HG02623 (cell line): ENCODE results near the gene CCDC137.

Experiments
- ATAC-seq: cut with Tn5 transposase; IDR thresholded peaks from one replicate; pipeline ENCODE4 v1.9.1; 2021; ENCODE audit warnings: moderate library complexity; ENCODE audit not compliant: unreplicated experiment

The CCDC137 gene

DNA sequence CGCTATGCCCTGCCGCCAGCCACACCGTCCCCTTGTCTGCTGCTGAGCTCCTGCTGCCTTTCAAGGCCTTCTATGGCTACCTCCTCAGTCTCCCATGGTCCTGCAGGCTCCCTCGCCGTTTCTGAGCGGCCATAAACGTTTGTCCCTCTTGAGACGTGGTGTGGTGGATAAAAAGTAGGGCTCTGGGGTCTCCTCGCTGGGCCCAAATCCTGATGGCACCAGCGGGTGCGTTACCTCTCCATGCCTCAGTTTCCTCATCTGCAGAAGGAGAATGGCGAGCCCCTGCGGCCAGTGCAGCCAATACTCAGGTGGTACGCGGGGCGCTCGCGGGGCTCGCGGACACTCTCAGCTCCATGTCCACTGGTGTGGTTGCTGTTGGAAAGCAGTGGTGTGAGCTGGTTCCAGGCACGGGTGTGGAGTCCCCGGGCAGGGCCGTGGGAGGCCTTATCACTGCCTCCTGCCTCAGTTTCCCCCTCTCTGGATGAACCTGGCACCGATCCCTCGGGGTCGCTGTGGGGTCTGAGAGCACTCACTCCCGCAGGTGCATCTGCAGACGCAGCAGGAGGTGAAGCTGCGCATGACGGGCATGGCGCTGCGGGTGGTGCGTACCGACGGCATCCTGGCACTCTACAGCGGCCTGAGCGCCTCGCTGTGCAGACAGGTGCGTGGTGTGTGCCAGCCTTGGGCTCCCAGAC is 48.0 kb downstream of the CCDC137 start:
- no peak for ATAC-seq

DNA sequence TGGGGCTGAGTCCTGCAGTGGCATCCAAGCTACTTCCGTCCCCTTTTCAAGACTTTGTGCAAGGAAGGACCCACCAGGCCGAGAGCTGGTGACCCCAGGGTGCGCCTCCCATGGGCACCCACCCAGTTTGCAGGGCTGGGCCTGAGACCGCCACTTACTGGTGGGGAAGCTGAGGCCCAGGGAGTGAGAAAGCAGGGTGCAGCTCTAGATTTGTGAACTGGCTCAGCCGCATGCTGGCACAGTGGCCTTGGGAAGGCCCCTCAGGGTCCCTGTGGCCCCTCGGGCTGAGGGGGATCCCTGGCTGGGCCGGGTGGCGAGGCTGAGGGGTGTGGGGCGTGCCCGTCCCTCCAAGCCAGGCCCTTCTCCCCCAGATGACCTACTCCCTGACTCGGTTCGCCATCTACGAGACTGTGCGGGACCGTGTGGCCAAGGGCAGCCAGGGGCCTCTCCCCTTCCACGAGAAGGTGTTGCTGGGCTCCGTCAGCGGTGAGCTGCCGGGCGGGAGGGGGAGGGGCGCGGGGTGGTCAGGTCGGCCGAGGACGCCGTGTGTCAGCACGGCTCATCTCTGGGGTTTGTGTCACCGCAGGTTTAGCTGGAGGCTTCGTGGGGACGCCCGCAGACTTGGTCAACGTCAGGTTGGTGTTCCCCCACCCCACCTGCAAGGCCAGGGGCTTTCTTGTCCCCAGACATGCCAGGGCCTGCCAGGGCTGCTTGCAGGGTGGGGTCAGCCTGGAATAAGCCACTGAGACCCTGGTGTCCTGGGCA is 48.8 kb downstream of the CCDC137 start:
- no peak for ATAC-seq

DNA sequence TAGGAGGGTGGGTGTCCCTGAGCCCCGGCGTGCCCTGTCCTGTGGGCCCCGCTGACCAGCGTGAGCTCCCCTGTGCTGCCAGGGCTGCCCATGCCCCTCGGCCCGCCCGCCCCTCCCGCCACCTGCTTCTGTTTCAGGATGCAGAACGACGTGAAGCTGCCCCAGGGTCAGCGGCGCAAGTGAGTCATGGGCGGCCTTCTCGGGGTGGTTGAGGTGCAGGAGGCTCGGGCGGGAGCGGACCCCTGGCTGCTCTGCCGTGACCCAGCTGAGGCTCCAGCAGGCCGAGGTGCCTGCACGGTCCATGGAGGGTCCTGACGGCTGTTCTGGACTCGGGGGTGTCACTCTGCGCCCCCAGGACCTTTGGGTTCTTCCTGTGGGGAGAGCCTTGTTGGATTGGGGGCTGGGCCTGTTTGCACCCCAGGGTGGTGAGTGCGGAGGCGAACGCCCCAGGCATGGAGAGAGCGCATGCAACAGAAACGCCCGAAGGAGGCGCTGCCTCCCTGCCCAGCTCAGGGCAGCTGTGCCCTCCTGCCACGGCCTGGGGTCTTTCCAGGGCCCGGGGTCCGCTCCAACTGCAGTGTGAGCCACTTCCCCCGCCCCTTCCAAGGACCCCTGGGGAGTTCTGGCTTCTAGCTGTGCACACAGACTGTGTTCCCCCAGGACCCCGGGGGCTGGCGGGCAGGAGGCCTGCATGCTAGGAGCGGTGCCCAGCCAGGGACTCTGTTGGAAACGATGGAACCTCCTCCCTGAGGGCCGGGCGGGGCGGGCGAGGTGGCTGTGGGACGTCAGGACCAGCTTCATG is 49.5 kb downstream of the CCDC137 start:
- no peak for ATAC-seq

DNA sequence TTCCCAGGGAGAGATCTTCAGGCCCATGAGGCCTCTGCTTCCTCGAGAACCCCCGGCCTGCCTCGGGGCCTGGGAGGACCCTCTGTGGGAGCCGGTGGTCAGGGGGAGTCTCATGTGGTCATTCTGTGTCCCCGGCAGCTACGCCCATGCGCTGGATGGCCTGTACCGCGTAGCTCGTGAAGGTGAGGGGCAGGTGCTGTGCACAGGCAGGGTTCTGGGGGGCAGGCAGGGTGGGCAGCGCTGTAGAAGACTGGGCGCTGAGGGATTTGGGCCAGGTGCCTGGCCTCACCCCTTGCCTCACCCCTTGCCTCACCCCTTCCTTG is 50.1 kb downstream of the CCDC137 start:
- no peak for ATAC-seq

DNA sequence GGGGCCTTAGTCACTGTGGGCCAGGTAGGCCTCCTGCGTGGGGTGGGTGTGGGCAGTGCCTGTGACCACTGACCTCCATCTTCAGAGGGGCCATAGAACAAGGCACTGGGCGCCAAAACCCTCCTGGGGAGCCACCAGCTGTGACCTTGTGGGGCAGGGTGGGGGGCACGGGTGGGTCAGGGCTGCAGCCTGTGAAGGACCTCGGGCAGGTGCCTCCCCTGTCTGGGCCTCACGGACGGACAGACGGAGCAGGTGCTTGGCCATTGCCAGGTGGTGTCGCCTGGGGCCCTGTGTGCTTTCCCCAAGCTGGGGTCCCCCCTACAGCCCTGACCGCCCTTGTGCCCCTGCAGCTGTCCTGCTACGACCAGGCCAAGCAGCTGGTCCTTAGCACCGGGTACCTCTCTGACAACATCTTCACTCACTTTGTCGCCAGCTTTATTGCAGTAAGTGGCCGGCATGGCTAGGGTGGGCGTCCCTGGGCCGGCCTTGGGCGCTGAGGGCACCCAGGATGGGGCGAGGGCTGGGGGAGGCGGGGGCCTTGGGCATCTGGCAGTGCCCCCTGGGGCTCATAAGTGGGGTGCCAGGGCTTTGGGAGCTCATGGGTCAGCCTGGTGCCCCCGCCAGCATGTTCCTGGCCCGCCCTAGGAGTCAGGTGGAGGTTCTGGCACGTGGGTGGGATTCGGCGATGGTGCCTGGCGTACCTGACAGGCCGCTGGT is 50.7 kb downstream of the CCDC137 start:
- no peak for ATAC-seq

DNA sequence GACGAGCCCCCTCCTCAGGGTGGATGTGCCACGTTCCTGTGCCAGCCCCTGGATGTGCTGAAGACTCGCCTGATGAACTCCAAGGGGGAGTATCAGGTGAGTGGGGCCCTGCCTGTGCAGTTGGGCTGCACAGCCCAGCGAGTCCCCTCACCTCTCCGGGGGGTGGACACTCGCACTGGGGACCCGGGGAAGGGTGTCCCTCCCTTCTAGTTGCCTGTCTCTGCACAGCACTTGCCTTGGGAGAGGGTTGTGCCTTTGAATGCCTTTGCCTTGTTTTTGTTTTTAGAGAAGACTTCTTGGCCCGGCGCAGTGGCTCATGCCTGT is 51.2 kb downstream of the CCDC137 start:
- ATAC-seq, result no peak

DNA sequence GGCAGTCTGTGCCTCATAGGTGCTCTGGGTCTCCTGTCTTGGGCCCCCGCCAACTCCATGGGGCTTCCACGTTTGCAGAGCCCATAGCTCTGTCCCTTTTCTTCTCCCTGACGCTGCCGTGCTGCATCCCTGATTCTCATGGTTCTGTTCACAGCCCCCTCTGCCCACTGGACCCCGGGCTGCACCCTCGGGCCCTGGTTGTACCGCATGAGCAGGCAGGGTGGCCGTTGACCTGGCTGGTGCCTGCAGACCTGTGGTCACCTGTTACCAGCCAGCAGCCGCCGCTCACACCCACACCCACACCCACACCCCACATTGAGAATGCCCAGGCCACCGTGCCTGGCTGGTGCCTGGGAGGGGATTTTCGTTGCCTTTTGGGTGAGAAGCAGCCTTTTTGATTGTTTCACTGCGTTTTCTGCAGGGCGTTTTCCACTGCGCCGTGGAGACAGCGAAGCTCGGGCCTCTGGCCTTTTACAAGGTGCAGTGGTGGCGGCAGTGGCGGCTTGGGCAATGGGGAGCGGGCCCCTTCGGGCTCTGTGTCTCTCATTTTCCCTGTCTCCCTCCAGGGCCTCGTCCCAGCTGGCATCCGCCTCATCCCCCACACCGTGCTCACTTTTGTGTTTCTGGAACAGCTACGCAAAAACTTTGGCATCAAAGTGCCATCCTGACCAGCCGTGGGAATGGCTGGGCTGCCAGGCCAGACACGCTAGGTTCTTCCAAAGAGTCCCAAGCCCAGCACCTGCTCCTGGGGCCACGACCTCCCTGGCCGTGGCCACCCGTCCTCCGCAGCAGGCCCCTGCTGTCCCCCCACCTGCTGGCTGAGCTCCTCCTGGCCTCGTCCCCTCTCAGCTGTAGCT is 53.1 kb downstream of the CCDC137 start:
- ATAC-seq, result no peak

DNA sequence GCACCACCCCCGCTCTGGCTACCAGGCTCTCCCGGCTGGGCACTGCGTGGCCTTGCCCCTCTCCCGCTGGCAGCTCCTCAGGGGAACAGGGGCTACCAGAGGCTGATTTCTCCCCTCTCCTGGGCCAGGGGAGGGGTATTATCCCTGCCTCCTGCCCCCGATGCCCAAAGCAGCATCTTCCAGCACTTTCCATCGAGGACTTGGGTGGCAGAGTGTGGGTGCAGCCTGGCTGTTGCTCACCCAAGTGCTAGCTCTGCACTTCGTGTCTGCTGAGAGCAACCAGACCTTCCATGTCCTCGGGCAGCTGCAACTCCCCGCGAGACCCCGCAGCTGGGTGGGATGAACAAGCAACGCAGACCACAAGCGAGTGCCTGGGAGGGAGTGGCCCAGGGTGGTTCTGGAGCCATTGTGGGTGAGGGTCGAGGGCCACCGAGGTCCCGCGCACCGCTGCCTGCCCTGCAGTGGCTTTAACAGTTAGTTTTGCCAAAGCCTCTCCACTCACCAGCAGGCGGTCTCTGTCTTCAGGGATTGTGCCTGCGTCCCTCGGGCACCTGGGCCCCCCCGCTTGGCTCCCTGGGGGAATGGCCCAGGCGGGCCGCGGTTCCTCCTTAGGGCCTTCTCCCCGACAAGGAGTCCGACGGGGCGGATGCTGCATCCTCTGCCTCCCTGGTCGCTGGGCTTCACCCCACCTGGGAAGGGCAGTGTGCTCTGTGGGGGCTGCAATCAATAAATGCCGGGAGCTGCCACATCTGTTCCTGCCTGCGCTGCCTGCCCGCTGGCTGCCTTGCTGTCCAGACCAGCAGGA is 53.9 kb downstream of the CCDC137 start:
- ATAC-seq, result no peak

DNA sequence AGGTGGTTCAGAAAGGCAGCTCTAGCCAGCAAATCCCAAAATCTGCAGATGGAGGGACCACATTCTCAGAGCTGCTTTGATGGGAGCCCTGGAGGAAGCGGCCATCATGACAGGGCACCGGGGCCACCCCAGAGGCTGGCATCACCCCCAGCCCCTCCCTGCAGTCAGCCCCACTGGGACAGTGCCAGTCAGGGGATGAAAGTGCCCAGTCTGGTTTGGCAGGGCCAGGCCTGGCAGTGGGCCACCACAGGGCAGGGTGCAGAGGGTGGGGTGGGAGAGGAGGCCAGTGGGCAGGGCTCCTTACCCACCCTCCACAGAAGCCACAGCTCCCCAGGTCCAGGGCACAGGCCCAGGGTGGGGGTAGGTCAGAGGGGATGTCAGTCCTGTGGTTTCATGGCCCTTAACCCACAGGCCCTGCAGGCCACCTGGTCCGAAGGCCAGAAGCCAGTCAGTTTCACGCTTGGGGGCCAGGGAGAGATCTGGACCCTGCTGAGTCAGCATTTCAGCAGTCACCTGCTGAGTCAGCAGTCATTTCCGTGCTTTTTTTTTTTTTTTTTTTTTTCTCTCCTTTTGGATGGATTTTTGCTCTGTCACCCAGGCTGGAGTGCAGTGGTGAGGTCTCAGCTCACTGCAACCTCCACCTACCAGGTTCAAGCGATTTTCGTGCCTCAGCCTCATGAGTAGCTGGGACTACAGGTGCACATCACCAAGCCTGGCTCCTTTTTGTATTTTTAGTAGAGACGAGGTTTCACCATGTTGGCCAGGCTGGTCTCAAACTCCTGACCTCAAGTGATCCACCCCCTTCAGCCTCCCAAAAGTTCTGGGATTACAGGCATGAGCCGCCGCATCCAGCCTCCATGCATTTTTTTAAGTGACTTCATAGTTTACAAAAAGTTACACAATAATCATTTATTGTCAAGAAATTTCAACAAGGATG is 55.9 kb downstream of the CCDC137 start:
- ATAC-seq, result no peak
